Amniotic epithelial cell (primary cell): ENCODE results near the gene MOB3C.
A peak's percentile ranks its signal among the peaks of the same experiment; 100 is the strongest.

ENCODE experiments used
- DNase-seq: peaks from one replicate; pipeline ENCODE4 v3.0.0-alpha.2; 2010; ENCODE audit warnings: low read depth

MOB3C gene

GRCh38 chr1:46571691-46572225 is 44.9 kb downstream of the MOB3C start:
- DNase-seq = no peak

GRCh38 chr1:46569884-46570725 is 46.5 kb downstream of the MOB3C start:
- DNase-seq = peak; percentile 16

DNA sequence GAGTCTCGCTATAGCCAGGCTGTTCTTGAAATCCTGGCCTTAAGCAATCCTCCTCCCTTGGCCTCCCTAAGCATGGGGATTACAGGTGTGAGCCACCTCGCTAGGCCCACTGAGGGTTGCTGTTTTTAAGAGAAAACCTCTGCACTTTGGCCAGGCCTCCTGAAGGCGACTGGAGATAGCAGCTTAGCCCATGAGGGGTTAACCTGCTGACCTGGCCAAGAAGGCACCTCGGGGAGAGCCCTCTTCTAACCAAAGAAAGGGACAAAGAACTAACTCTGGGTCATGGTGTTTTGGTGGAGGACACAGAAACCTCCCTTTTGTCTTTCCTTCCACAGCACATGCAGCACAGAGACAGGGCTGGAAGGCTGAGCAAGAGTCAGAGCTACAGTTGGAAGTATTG is 47.5 kb downstream of the MOB3C start:
- DNase-seq = no peak

DNA sequence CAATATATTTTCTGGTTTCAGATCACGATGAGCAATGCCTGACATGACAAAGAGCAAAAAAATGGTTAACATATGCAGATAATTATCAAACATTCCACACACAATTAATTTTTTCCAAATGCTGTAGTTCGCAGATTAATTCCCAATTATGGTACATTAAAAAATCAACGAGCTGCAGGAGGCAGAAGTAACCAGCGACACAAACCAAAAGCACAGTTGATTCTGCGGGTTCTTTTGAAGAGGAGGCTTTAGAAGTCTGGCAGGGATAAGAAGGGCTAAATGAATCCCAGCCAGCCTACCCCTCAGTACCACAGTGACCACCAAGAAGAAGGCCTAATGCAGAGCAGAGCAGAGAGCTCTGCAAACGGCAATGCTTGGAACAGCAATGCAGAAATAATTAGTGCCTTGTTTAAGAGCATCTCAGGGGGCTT is 48.1 kb downstream of the MOB3C start:
- no peak for DNase-seq

- no peak for DNase-seq
Observed at GRCh38 chr1:46563341-46563740, 53.3 kb downstream of the MOB3C start.

DNA sequence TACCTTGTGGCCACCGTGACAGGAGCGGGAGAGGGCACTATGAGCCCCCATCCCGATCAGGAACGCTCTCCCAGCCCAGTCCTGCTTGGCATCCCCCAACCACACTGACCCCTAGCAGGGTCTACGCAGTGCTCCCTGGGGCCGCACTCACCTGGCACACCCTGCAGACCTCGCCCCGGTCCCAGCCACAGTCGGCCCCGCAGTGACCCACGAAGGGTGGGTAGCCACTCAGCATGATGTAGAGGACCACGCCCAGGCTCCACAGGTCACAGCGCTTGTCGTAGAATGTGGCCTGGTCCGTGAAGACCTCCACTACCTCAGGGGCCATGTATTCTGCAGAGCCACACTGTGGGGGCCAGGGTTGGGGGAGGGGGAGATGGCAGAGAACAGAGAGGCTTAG is 54.1 kb downstream of the MOB3C start:
- DNase-seq = no peak

- DNase-seq = no peak
Observed at GRCh38 chr1:46558966-46559365, 57.6 kb downstream of the MOB3C start.

- DNase-seq = no peak
Observed at GRCh38 chr1:46558141-46558963, 58.3 kb downstream of the MOB3C start.
